NT2/D1 (cell line): ENCODE results near the gene ABCA3.
"Not testable (repeated sequence)": the region's sequence is repeated elsewhere in the genome, so short reads cannot be mapped to it uniquely, and the experiment has no call there.

Experiments used
- DNase-seq: peaks from one replicate; pipeline ENCODE4 v3.0.0-alpha.2; 2011; ENCODE audit warnings: low read depth, low spot score
- H3K27me3 ChIP-seq: 2 replicates; pipeline ENCODE4 v1.6.0; 2011; ENCODE audit warnings: mild to moderate bottlenecking; ENCODE audit not compliant: insufficient read length, insufficient read depth
- H3K36me3 ChIP-seq: 2 replicates; pipeline ENCODE4 v1.6.1; 2011; ENCODE audit warnings: mild to moderate bottlenecking, low read length, mixed read lengths; ENCODE audit not compliant: insufficient read depth, insufficient read length
- H3K4me1 ChIP-seq: 2 replicates; pipeline ENCODE4 v1.5.1; 2011; ENCODE audit not compliant: insufficient read depth, insufficient read length
- H3K4me3 ChIP-seq: 2 replicates; pipeline ENCODE4 v1.5.1; 2011; ENCODE audit warnings: low read depth; ENCODE audit not compliant: insufficient read length
- H3K9ac ChIP-seq: 2 replicates; pipeline ENCODE4 v1.6.0; 2011; ENCODE audit warnings: low read depth; ENCODE audit not compliant: insufficient read length
- H3K9me3 ChIP-seq: 2 replicates; pipeline ENCODE4 v1.5.1; 2011; ENCODE audit warnings: mild to moderate bottlenecking, low read length; ENCODE audit not compliant: insufficient read depth
- SUZ12 ChIP-seq: IDR thresholded peaks from 2 replicates; pipeline ENCODE4 v1.6.1; 2011; ENCODE audit not compliant: insufficient read length, insufficient read depth; ENCODE audit errors: extremely low read depth
- YY1 ChIP-seq: IDR thresholded peaks from 2 replicates; pipeline ENCODE4 v1.6.1; 2011; ENCODE audit not compliant: insufficient read length, insufficient read depth
- ZNF274 ChIP-seq: IDR thresholded peaks from 2 replicates; pipeline ENCODE4 v1.6.1; 2011; ENCODE audit warnings: mild to moderate bottlenecking, low read depth, low read length

The ABCA3 gene

GRCh38 chr16:2270070-2270462, 70.5 kb downstream of the ABCA3 start:
- Histone ChIP-seq H3K4me1 (peaks cover 21% of the 10 kb centered on the region), H3K9me3 (no peaks in the 10 kb centered on the region), H3K36me3 (peaks cover 32% of the 10 kb centered on the region), H3K4me3 (no peak overlapping the region), H3K27me3 (peaks cover 10% of the 10 kb centered on the region), H3K9ac (peak overlapping the region; percentile 68)
- TF ChIP-seq YY1 (no peak), ZNF274 (no peak), SUZ12 (no peak)
- DNase-seq: no peak

DNA sequence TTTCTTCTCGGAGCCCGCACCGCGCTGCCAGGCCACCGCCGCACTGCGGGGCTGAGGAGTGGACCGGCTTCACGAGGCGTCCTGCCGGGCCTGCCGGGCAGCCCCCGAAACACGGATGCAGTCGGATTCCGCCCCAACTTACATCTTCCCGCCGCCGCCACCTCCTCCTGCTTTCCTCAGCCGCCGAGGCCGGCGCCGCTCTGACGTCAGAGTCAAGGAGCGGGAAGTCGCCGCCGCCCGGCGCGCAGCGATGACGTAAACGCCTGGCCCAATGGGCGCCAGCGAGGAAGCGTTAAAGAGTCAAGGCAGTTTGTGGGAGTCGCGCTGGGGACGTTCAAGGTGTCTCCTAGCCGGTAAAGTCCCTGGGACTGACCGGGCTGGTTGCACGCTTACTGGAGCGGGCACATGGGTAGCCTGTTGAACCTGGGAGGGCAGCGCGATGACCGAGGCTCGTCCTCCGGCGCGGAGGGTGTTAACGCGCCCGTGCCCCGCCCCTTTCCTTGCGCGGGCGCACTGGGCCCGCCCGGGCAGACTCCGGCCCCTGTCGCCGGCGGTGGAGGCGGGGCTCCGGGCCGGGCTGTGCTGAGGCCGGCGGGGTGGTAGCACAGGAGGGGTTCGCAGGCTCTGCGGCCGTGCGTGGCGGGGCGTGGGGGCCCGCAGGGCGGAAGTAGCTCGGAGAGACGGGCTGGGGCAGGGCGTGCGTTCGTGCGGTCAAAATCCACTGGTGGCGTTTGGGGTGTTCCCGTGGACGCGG, 72.4 kb downstream of the ABCA3 start, which contains the start of gene RNPS1:
RNPS1 (minus strand) TSS at position 214 of the 754 bp plus-strand sequence. CDS start 3,483 bp downstream, outside the sequence.
- Histone ChIP-seq H3K27me3 (peaks cover 10% of the 10 kb centered on the region), H3K4me3 (peak within 1 kb of the TSS; percentile 90), H3K36me3 (peaks cover 47% of the 10 kb centered on the region), H3K9me3 (no peaks in the 10 kb centered on the region), H3K9ac (peak within 1 kb of the TSS; percentile 91), H3K4me1 (peaks cover 21% of the 10 kb centered on the region)
- DNase-seq: peak; percentile 95
- TF ChIP-seq ZNF274 (no peak), SUZ12 (no peak), YY1 (no peak)

- H3K4me3 ChIP-seq: peak overlapping the region; percentile 90
- peak overlapping the region; percentile 91 for H3K9ac ChIP-seq
- H3K27me3 ChIP-seq: peaks cover 10% of the 10 kb centered on the region
- H3K4me1 ChIP-seq: peaks cover 19% of the 10 kb centered on the region
- peaks cover 49% of the 10 kb centered on the region for H3K36me3 ChIP-seq
- DNase-seq, H3K9me3 ChIP-seq: not testable (repeated sequence)
Observed at GRCh38 chr16:2267505-2267912, 73.0 kb downstream of the ABCA3 start.

GRCh38 chr16:2266887-2267286, 73.6 kb downstream of the ABCA3 start:
- Histone ChIP-seq H3K27me3 (peaks cover 10% of the 10 kb centered on the region), H3K4me3 (peak overlapping the region; percentile 90), H3K36me3 (peaks cover 50% of the 10 kb centered on the region), H3K9ac (peak overlapping the region; percentile 91), H3K4me1 (peaks cover 16% of the 10 kb centered on the region)
- H3K9me3 ChIP-seq, DNase-seq: not testable (repeated sequence)

GRCh38 chr16:2263026-2263425, 77.5 kb downstream of the ABCA3 start:
- H3K27me3 ChIP-seq, DNase-seq, H3K9me3 ChIP-seq, H3K4me3 ChIP-seq, H3K4me1 ChIP-seq: not testable (repeated sequence)
- Histone ChIP-seq H3K9ac (peak overlapping the region; percentile 9), H3K36me3 (peaks cover 83% of the 10 kb centered on the region)

DNA sequence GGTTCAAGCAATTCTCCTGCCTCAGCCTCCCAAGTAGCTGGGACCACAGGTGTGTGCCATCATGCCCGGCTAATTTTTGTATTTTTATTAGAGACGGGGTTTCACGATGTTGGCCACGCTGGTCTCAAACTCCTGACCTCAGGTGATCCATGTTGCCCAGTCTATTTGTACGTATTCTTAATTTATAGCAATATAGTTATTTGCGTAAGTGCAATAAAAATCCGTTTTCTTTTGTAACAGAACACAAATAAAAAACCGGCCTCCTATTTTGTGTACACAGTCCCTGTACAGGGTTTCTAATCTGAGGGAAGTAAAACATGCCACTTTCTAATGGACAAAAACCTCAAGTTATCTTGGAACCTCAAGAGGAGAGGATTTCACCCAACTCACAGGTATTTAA, 80.3 kb downstream of the ABCA3 start:
- Histone ChIP-seq H3K9me3 (no peaks in the 10 kb centered on the region), H3K9ac (no peak overlapping the region), H3K4me1 (no peaks in the 10 kb centered on the region), H3K36me3 (peaks cover 97% of the 10 kb centered on the region), H3K27me3 (no peaks in the 10 kb centered on the region), H3K4me3 (no peak overlapping the region)
- DNase-seq: no peak
- TF ChIP-seq SUZ12 (no peak), YY1 (no peak), ZNF274 (no peak)

DNA sequence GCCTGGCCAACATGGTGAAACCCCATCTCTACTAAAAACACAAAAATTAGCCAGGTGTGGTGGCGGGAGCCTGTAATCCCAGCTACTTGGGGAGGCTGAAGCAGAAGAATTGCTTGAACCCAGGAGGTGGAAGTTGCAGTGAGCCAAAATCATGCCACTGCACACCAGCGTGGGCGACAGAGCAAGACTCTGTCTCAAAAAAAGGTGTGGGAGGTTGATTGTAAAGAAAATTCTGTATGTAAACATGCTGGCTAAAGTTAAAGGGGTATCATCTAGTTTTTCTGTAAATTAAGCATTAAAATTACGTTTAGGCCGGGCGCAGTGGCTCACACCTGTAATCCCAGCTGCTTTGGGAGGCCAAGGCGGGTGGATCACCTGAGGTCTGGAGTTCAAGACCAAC, 82.0 kb downstream of the ABCA3 start:
- H3K9me3 ChIP-seq, H3K27me3 ChIP-seq, H3K9ac ChIP-seq, H3K4me3 ChIP-seq, DNase-seq, H3K4me1 ChIP-seq: not testable (repeated sequence)
- H3K36me3 ChIP-seq: peaks cover 95% of the 10 kb centered on the region

DNA sequence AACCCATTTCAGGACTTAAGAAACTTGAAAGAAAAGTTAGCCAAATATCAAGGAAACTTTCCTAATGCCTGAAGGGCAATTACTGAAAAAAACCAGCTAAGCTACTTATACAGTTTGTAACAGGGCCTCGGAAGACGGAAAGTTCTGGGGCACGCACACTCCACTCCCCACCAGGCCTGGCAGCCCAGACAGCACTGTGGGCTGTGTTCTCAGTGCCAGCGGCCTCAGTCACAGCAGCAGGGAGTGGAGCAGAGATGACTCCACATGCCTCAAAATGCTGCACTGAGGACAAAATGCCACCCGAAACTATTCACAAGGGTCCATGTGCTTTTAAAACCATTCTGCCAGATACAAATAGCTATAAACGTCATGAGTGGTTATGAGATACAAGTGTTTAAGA, 82.8 kb downstream of the ABCA3 start:
- Histone ChIP-seq H3K4me1 (no peaks in the 10 kb centered on the region), H3K27me3 (no peaks in the 10 kb centered on the region), H3K4me3 (no peak overlapping the region), H3K9ac (no peak overlapping the region), H3K36me3 (peaks cover 95% of the 10 kb centered on the region), H3K9me3 (no peaks in the 10 kb centered on the region)
- TF ChIP-seq ZNF274: no peak
- no peak for DNase-seq
